KMS-11 (cell line): ENCODE results near the gene DOK5.
A peak's percentile ranks its signal among the peaks of the same experiment; 100 is the strongest.

Source experiments
- H2AFZ ChIP-seq: fragments of 200-600 bp; sonication (generic); 2 replicates; pipeline ENCODE4 v1.6.1; 2016; ENCODE audit warnings: antibody characterized with exemption, mixed run types, low read depth
- H3K27ac ChIP-seq: fragments of 200-600 bp; sonication (generic); 2 replicates; pipeline ENCODE4 v1.6.1; 2016; ENCODE audit warnings: mild to moderate bottlenecking, mixed run types
- H3K27me3 ChIP-seq: fragments of 200-600 bp; sonication (generic); 2 replicates; pipeline ENCODE4 v1.6.1; 2017; ENCODE audit warnings: mild to moderate bottlenecking, low read depth, mixed run types, moderate library complexity; ENCODE audit not compliant: insufficient read depth
- H3K36me3 ChIP-seq: fragments of 200-600 bp; sonication (generic); 2 replicates; pipeline ENCODE4 v1.6.1; 2017; ENCODE audit warnings: mild to moderate bottlenecking, mixed run types; ENCODE audit not compliant: insufficient read depth
- H3K4me1 ChIP-seq: fragments of 200-600 bp; sonication (generic); 2 replicates; pipeline ENCODE4 v1.6.1; 2016; ENCODE audit warnings: mild to moderate bottlenecking, low read depth, mixed run types; ENCODE audit not compliant: poor library complexity, severe bottlenecking
- H3K4me2 ChIP-seq: fragments of 200-600 bp; sonication (generic); 2 replicates; pipeline ENCODE4 v1.7.0; 2016; ENCODE audit warnings: mild to moderate bottlenecking, mixed run types
- H3K4me3 ChIP-seq: fragments of 200-600 bp; sonication (generic); IDR thresholded peaks from 2 replicates; pipeline ENCODE4 v1.6.1; 2017; ENCODE audit warnings: low read depth, low read length, mixed read lengths; ENCODE audit not compliant: insufficient read depth
- H3K79me2 ChIP-seq: fragments of 200-600 bp; sonication (generic); 2 replicates; pipeline ENCODE4 v1.6.1; 2016; ENCODE audit warnings: low read depth, mixed run types; ENCODE audit not compliant: insufficient read depth
- H3K9ac ChIP-seq: fragments of 200-600 bp; sonication (generic); 2 replicates; pipeline ENCODE4 v1.6.1; 2016; ENCODE audit warnings: mild to moderate bottlenecking, mixed run types
- H4K20me1 ChIP-seq: fragments of 200-600 bp; sonication (generic); 2 replicates; pipeline ENCODE4 v1.6.1; 2016; ENCODE audit warnings: mild to moderate bottlenecking, mixed run types; ENCODE audit not compliant: insufficient read depth
- CTCF ChIP-seq: fragments of 200-600 bp; sonication (generic); conservative IDR thresholded peaks from 2 replicates; pipeline ENCODE4 v1.6.1; 2017; ENCODE audit warnings: low read depth, mild to moderate bottlenecking, antibody characterized with exemption, low read length, moderate library complexity, mixed read lengths

Gene DOK5

GRCh38 chr20:54668271-54669039 is 193.1 kb downstream of the DOK5 start:
- Histone ChIP-seq H3K4me1 (peaks cover 28% of the 10 kb centered on the region), H3K4me3 (no peak overlapping the region), H4K20me1 (no peaks in the 10 kb centered on the region), H3K9ac (no peak overlapping the region), H3K4me2 (peak overlapping the region; percentile 52), H3K27ac (no peak overlapping the region), H3K27me3 (no peaks in the 10 kb centered on the region), H3K79me2 (no peaks in the 10 kb centered on the region), H3K36me3 (no peaks in the 10 kb centered on the region), H2AFZ (peak overlapping the region; percentile 85)
- peak; percentile 92 for TF ChIP-seq CTCF

- no peaks in the 10 kb centered on the region for H3K27me3 ChIP-seq
- no peak for TF ChIP-seq CTCF
- no peak overlapping the region for H3K27ac ChIP-seq
- no peaks in the 10 kb centered on the region for H3K79me2 ChIP-seq
- H3K36me3 ChIP-seq: no peaks in the 10 kb centered on the region
- no peak overlapping the region for H3K9ac ChIP-seq
- H2AFZ ChIP-seq: peak overlapping the region; percentile 85
- peaks cover 28% of the 10 kb centered on the region for H3K4me1 ChIP-seq
- no peak overlapping the region for H3K4me3 ChIP-seq
- H4K20me1 ChIP-seq: no peaks in the 10 kb centered on the region
- H3K4me2 ChIP-seq: peak overlapping the region; percentile 52
Measured at GRCh38 chr20:54669040-54669363, 193.6 kb downstream of the DOK5 start.

GRCh38 chr20:54678253-54678652 is 202.9 kb downstream of the DOK5 start:
- Histone ChIP-seq H3K27ac (no peak overlapping the region), H2AFZ (no peak overlapping the region), H4K20me1 (no peaks in the 10 kb centered on the region), H3K27me3 (no peaks in the 10 kb centered on the region), H3K4me3 (no peak overlapping the region), H3K36me3 (no peaks in the 10 kb centered on the region), H3K4me2 (no peak overlapping the region), H3K79me2 (no peaks in the 10 kb centered on the region), H3K4me1 (peaks cover 6% of the 10 kb centered on the region), H3K9ac (no peak overlapping the region)
- no peak for TF ChIP-seq CTCF

- H3K36me3 ChIP-seq: no peaks in the 10 kb centered on the region
- H3K9ac ChIP-seq: no peak overlapping the region
- no peak overlapping the region for H3K4me3 ChIP-seq
- no peak for TF ChIP-seq CTCF
- no peaks in the 10 kb centered on the region for H3K27me3 ChIP-seq
- no peaks in the 10 kb centered on the region for H3K79me2 ChIP-seq
- H3K4me1 ChIP-seq: peaks cover 6% of the 10 kb centered on the region
- no peak overlapping the region for H3K27ac ChIP-seq
- H3K4me2 ChIP-seq: peak overlapping the region; percentile 49
- H2AFZ ChIP-seq: no peak overlapping the region
- no peaks in the 10 kb centered on the region for H4K20me1 ChIP-seq
Measured at GRCh38 chr20:54680439-54680838, 205.0 kb downstream of the DOK5 start.
